ENCODE data around the gene C2orf92.
"Not testable (repeated sequence)": the region's sequence is repeated elsewhere in the genome, so short reads cannot be mapped to it uniquely, and the experiment has no call there.

The C2orf92 gene

GRCh38 chr2:97660044-97660774 lies 9.3 kb upstream of the C2orf92 start:
- no peak for DNase-seq

GRCh38 chr2:97660775-97661389 lies 8.6 kb upstream of the C2orf92 start:
- no peak for DNase-seq

GRCh38 chr2:97661927-97662326 lies 7.6 kb upstream of the C2orf92 start:
- no peak for DNase-seq

GRCh38 chr2:97662386-97662894 lies 7.1 kb upstream of the C2orf92 start:
- DNase-seq: no peak

- peak; percentile 53 for DNase-seq
These were observed 6.5 kb upstream of the C2orf92 start for GRCh38 chr2:97662895-97663625.

GRCh38 chr2:97663626-97663961 lies 5.9 kb upstream of the C2orf92 start:
- no peak for DNase-seq

GRCh38 chr2:97663962-97664635 lies 5.4 kb upstream of the C2orf92 start, which contains the start of gene ACTR1B:
Gene ACTR1B, minus strand, starts transcription at chr2:97664044. Its CDS starts 154 bp downstream, at chr2:97663890.
- peak; percentile 92 for DNase-seq

- DNase-seq: peak; percentile 52
These were observed 4.9 kb upstream of the C2orf92 start for GRCh38 chr2:97664636-97664970.

GRCh38 chr2:97670471-97670870 lies 958 bp downstream of the C2orf92 start:
- DNase-seq: no peak

- no peak for DNase-seq
These were observed 2.0 kb downstream of the C2orf92 start for GRCh38 chr2:97671526-97671925.

- DNase-seq: not testable (repeated sequence)
These were observed 3.2 kb downstream of the C2orf92 start for GRCh38 chr2:97672606-97673140.

GRCh38 chr2:97673182-97673914 lies 3.8 kb downstream of the C2orf92 start:
- no peak for DNase-seq

GRCh38 chr2:97673915-97674283 lies 4.4 kb downstream of the C2orf92 start:
- DNase-seq: no peak

GRCh38 chr2:97675430-97676113 lies 6.1 kb downstream of the C2orf92 start:
- no peak for DNase-seq

GRCh38 chr2:97676620-97677019 lies 7.1 kb downstream of the C2orf92 start:
- DNase-seq: no peak

- DNase-seq: no peak
These were observed 8.0 kb downstream of the C2orf92 start for GRCh38 chr2:97677480-97677879.

GRCh38 chr2:97678298-97678697 lies 8.8 kb downstream of the C2orf92 start:
- DNase-seq: no peak

- DNase-seq: not testable (repeated sequence)
These were observed 17.7 kb downstream of the C2orf92 start for GRCh38 chr2:97687235-97687634.

- DNase-seq: no peak
These were observed 18.7 kb downstream of the C2orf92 start for GRCh38 chr2:97688062-97688827.

GRCh38 chr2:97691166-97691565 lies 21.7 kb downstream of the C2orf92 start:
- DNase-seq: no peak

- DNase-seq: no peak
These were observed 24.0 kb downstream of the C2orf92 start for GRCh38 chr2:97693476-97693875.

All from NCI-H82 (cell line).